Heart left ventricle (tissue), 13 donors: ENCODE data around the gene NOX3.
"Not testable (repeated sequence)": the region's sequence is repeated elsewhere in the genome, so short reads cannot be mapped to it uniquely, and the experiment has no call there.

Experiments
- POLR2A ChIP-seq, 2 donors: fragments of 450-650 bp; IDR thresholded peaks; one replicate each; pipeline ENCODE4 v1.6.1; 2017; ENCODE audit warnings: antibody characterized with exemption in 2 of 2, mild to moderate bottlenecking in 2 of 2, moderate library complexity in 2 of 2
- TF ChIP-seq, protein P1 (sequence below), 12 donors: fragments of 200-600 bp; sonication (generic) in 4 of 12; IDR thresholded peaks; one replicate each; pipeline versions ENCODE4 v1.5.0 to v1.8.0; 2018 to 2022; ENCODE audit warnings: antibody characterized with exemption in 12 of 12, mild to moderate bottlenecking in 5 of 12
- donor health status: ischemic (EF 13 %, LVEDD 7.1; RV severe dilation, severe dysfunction).
- donor health status: DM: no; HTN: yes; CAD: no.
- donor health status: DM: no; HTN: no; CAD: no.
- donor health status: ischemic (EF 25% LVEDD 6.9; RV normal size, moderate dysfunction).
- donor health status: ischemic (EF 25% LVEDD 5.7; RV mildly dilated, moderate dysfunction).
- donor health status: ischemic (EF 35%, LVEDD 5.7; RV mildly dilated, moderate dysfunction).
- donor health status: nonischemic (EF 11% LVEDD 7.7; RV severe dilation, severe dysfunction).
- donor health status: DM: yes; HTN: yes; CAD: no.
- donor health status: PGD.
- donor health status: ischemic (EF 29% LVEDD 5.4; RV normal size, mild dysfunction).
- donor health status: nonischemic (EF 23%, LVEDD 6.1; RV moderate dilation, normal function).

DNA sequence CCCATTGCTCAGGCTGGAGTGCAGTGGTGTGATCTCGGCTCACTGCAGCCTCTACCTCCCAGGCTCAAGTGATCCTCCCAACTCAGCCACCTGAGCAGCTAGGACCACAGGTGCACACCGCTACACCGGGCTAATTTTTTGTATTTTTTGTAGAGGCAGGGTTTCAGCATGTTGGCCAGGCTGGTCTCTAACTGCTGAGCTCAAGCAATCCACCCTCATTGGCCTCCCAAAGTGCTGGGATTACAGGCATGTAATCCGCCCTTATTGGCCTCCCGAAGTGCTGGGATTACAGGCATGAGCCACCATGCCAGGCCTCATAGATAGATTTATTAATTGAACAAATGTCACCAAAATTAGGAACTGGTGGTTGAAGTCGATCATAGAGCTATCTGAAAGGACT lies 32.6 kb upstream of the NOX3 start:
- TF ChIP-seq, protein P1, sequence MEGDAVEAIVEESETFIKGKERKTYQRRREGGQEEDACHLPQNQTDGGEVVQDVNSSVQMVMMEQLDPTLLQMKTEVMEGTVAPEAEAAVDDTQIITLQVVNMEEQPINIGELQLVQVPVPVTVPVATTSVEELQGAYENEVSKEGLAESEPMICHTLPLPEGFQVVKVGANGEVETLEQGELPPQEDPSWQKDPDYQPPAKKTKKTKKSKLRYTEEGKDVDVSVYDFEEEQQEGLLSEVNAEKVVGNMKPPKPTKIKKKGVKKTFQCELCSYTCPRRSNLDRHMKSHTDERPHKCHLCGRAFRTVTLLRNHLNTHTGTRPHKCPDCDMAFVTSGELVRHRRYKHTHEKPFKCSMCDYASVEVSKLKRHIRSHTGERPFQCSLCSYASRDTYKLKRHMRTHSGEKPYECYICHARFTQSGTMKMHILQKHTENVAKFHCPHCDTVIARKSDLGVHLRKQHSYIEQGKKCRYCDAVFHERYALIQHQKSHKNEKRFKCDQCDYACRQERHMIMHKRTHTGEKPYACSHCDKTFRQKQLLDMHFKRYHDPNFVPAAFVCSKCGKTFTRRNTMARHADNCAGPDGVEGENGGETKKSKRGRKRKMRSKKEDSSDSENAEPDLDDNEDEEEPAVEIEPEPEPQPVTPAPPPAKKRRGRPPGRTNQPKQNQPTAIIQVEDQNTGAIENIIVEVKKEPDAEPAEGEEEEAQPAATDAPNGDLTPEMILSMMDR (IDR thresholded peaks at IDR 0.05), result not testable (repeated sequence)
- TF ChIP-seq POLR2A (IDR thresholded peaks at IDR 0.05), result not testable (repeated sequence)
